HG02885 (cell line): Measurements from ENCODE around the gene CHPT1.
"Not testable (repeated sequence)": the region's sequence is repeated elsewhere in the genome, so short reads cannot be mapped to it uniquely, and the experiment has no call there.

Experiments
- ATAC-seq: cut with Tn5 transposase; IDR thresholded peaks from one replicate; pipeline ENCODE4 v1.9.1; 2021; ENCODE audit warnings: mild to moderate bottlenecking; ENCODE audit not compliant: unreplicated experiment, poor library complexity

The CHPT1 gene

GRCh38 chr12:101714877-101715444 is 17.5 kb downstream of the CHPT1 start:
- no peak for ATAC-seq

- no peak for ATAC-seq
These were observed 22.1 kb downstream of the CHPT1 start for GRCh38 chr12:101719566-101719965.

- ATAC-seq = no peak
These were observed 22.7 kb downstream of the CHPT1 start for GRCh38 chr12:101720118-101720517.

GRCh38 chr12:101722392-101722791 is 25.0 kb downstream of the CHPT1 start:
- ATAC-seq = no peak

GRCh38 chr12:101727098-101727497 is 29.7 kb downstream of the CHPT1 start:
- no peak for ATAC-seq

GRCh38 chr12:101729842-101730241 is 32.4 kb downstream of the CHPT1 start:
- ATAC-seq = no peak

- no peak for ATAC-seq
These were observed 34.9 kb downstream of the CHPT1 start for GRCh38 chr12:101732318-101732717.

- no peak for ATAC-seq
These were observed 35.7 kb downstream of the CHPT1 start for GRCh38 chr12:101733166-101733565.

- ATAC-seq = not testable (repeated sequence)
These were observed 37.0 kb downstream of the CHPT1 start for GRCh38 chr12:101734482-101734881.

GRCh38 chr12:101737476-101737875 is 40.0 kb downstream of the CHPT1 start:
- ATAC-seq = no peak

- no peak for ATAC-seq
These were observed 41.7 kb downstream of the CHPT1 start, which contains the start of gene SYCP3 for GRCh38 chr12:101738920-101739665. Gene SYCP3 (minus strand): TSS chr12:101739462. CDS start chr12:101737935, 1,527 bp downstream.

- ATAC-seq = no peak
These were observed 43.1 kb downstream of the CHPT1 start for GRCh38 chr12:101740566-101740965.

- ATAC-seq = no peak
These were observed 43.5 kb downstream of the CHPT1 start for GRCh38 chr12:101740980-101741379.

GRCh38 chr12:101743242-101743641 is 45.8 kb downstream of the CHPT1 start:
- no peak for ATAC-seq

- ATAC-seq = peak; percentile 94
These were observed 46.5 kb downstream of the CHPT1 start for GRCh38 chr12:101743724-101744472.

GRCh38 chr12:101745481-101745880 is 48.0 kb downstream of the CHPT1 start:
- ATAC-seq = no peak

GRCh38 chr12:101746196-101746595 is 48.8 kb downstream of the CHPT1 start:
- ATAC-seq = no peak

- ATAC-seq = no peak
These were observed 49.2 kb downstream of the CHPT1 start for GRCh38 chr12:101746661-101747060.

- ATAC-seq = no peak
These were observed 50.3 kb downstream of the CHPT1 start for GRCh38 chr12:101747697-101748096.

- no peak for ATAC-seq
These were observed 51.5 kb downstream of the CHPT1 start for GRCh38 chr12:101748907-101749306.

GRCh38 chr12:101749657-101750056 is 52.2 kb downstream of the CHPT1 start:
- no peak for ATAC-seq
